Measurements from ENCODE around the gene NUB1. TPM values are rescaled to one million over a fixed set of nuclear protein-coding genes. Genes with fewer than 3 reads are reported as not detected.
"Not testable (repeated sequence)": the region's sequence is repeated elsewhere in the genome, so short reads cannot be mapped to it uniquely, and the experiment has no call there.

NUB1 gene
- total RNA-seq, 2 donors from 2014 or later: 46.4 to 53.7 TPM

DNA sequence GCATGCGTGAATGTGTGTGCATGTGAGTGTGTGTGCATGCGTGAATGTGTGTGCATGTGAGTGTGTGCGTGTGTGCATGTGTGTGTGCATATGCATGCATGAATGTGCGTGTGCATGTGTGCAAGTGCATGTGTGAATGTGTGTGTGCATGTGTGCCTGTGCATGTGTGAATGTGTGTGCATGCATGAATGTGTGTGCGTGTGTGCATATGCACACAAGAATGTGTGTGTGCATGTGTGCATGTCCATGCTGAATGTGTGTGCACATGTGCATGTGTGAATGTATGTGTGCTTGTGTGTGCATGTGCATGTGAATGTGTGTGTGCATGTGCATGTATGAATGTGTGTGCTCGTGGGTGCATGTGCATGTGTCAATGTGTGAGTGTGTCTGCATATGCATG lies 42.1 kb upstream of the NUB1 start:
- DNase-seq (ENCODE audit: low spot score): no peak
- H3K36me3 ChIP-seq: no peaks in the 10 kb centered on the region
- H3K4me1 ChIP-seq (replicated peaks): no peaks in the 10 kb centered on the region
- 96% methylated on average over 6 of the region's 6 CpGs for WGBS
- H3K27ac ChIP-seq: no peak overlapping the region
- H3K4me3 ChIP-seq: no peak overlapping the region
- TF ChIP-seq, protein P1, sequence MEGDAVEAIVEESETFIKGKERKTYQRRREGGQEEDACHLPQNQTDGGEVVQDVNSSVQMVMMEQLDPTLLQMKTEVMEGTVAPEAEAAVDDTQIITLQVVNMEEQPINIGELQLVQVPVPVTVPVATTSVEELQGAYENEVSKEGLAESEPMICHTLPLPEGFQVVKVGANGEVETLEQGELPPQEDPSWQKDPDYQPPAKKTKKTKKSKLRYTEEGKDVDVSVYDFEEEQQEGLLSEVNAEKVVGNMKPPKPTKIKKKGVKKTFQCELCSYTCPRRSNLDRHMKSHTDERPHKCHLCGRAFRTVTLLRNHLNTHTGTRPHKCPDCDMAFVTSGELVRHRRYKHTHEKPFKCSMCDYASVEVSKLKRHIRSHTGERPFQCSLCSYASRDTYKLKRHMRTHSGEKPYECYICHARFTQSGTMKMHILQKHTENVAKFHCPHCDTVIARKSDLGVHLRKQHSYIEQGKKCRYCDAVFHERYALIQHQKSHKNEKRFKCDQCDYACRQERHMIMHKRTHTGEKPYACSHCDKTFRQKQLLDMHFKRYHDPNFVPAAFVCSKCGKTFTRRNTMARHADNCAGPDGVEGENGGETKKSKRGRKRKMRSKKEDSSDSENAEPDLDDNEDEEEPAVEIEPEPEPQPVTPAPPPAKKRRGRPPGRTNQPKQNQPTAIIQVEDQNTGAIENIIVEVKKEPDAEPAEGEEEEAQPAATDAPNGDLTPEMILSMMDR (IDR thresholded peaks at IDR 0.05): no peak
- TF ChIP-seq POLR2A (IDR thresholded peaks at IDR 0.05) (no peak), POLR2AphosphoS5 (IDR thresholded peaks at IDR 0.05) (no peak)
- H3K27me3 ChIP-seq (replicated peaks; ENCODE audit: insufficient read depth): no peaks in the 10 kb centered on the region
- H3K9me3 ChIP-seq: no peaks in the 10 kb centered on the region
- intact Hi-C loops (cut with DNase I): no loop called here

DNA sequence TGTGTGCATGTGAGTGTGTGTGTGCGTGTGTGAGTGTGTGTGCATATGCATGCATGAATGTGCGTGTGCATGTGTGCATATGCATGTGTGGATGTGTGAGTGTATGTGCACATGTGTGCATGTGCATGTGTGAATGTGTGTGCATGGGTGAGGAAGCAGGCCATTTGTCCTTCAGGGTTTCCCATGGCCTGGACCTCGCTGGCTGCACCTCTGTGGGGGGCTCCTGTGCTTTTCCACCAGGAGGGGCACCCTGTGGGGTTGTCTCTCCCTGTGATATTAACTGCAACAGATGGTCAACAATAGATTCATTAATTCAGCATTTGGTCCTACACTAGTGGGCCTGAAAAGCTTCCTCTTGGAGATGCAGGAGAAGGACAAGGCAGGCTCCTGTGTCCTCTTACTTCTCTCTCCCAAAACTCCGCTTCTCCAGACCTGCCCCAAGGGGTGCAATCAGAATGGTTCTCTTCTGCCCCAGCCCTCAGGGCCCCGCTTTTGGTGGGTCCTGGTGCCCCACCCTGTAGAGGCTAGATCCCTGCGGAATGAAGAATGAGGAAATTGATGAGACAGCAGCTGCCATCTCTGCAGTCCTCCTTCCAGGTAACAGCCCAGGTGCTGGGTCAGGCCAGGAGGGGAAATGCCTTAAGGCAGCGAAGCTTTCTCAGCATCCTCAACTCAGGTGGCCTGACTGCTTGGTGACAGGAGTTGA lies 41.5 kb upstream of the NUB1 start:
- DNase-seq (ENCODE audit: low spot score): no peak
- WGBS: 88% methylated on average over 7 of the region's 7 CpGs
- no peaks in the 10 kb centered on the region for H3K9me3 ChIP-seq
- intact Hi-C loops (cut with DNase I): loop anchor here (5.0 kb wide), 2 partner anchors 123 to 178 kb away; no protein-coding TSS in a partner anchor
- H3K36me3 ChIP-seq: no peaks in the 10 kb centered on the region
- no peak overlapping the region for H3K27ac ChIP-seq
- no peaks in the 10 kb centered on the region for H3K4me1 ChIP-seq (replicated peaks)
- TF ChIP-seq POLR2AphosphoS5 (IDR thresholded peaks at IDR 0.05) (no peak), POLR2A (IDR thresholded peaks at IDR 0.05) (no peak)
- TF ChIP-seq, protein P1 (IDR thresholded peaks at IDR 0.05): no peak
- H3K27me3 ChIP-seq (replicated peaks; ENCODE audit: insufficient read depth): no peaks in the 10 kb centered on the region
- H3K4me3 ChIP-seq: no peak overlapping the region

DNA sequence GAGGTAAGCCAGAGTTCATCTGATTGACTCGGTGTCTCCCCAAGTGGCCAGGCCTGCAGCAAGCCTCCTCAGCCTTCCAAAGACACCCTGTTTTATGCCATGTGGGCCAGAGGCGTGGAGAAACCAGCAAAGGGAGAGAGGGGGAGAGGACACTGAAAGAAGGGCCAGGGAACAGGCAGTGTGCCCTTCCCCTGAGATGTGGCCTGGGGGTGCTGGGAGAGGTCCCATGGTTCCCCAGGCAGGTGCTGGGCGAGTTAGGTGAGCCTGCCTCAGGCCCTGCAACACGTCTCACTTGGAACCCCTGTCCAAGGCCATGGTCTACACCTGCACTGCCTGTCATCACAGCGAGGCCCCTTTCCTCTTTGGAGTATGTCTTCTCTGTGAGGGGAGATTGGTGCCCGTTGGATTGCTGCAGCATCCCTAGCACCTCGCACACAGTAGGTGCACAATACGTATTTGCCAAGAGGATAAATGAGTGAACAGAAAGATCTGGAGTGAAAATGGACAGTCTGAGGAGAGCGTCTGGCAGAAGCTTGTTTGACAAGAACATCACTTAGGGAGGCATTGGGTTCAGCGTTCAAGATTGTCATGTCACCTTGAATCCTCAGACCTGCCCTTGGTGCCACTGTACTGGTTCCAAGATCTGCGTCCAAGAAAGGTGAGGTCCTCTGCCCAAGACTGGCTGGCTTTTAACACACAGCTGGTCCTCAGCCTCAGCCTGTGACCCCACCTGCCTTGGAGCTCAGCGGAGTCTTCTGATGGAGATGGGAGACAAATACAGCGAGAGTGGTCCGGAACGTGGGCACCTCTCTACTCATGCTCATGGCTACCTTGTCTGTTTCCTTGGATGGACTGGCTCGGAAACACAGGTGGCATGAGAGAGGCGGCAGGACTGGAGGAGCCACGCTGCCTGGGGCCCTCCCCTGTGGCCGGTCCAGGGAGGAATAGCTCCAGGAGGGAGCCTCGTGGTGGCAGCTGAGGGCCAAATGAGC lies 39.8 kb upstream of the NUB1 start:
- no peak for DNase-seq (ENCODE audit: low spot score)
- TF ChIP-seq, protein P1 (IDR thresholded peaks at IDR 0.05): no peak
- TF ChIP-seq POLR2AphosphoS5 (IDR thresholded peaks at IDR 0.05): no peak
- Histone ChIP-seq H3K36me3 (no peaks in the 10 kb centered on the region), H3K4me1 (replicated peaks) (no peaks in the 10 kb centered on the region), H3K27me3 (replicated peaks; ENCODE audit: insufficient read depth) (no peaks in the 10 kb centered on the region), H3K9me3 (no peaks in the 10 kb centered on the region), H3K27ac (no peak overlapping the region), H3K4me3 (no peak overlapping the region)
- intact Hi-C loops (cut with DNase I): loop anchor here (2.0 to 5.0 kb wide), 3 partner anchors 57 to 179 kb away; no protein-coding TSS in a partner anchor
- WGBS: 88% methylated on average over 20 of the region's 20 CpGs

DNA sequence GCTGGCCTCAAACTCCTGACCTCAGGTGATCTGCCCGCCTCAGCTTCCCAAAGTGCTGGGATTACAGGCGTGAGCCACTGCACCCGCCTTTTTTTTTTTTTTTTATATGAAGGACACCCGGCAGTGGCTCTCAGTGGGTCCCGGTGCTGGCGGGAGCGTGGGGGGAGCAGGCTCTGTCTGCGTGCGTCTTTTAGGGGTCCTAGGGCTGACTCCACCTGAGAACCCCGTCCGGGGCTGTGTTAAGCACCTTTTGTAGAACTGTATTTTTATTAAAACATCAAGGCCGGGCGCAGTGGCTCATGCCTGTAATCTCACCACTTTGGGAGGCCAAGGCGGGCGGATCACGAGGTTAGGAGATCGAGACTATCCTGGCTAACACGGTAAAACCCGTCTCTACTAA lies 37.4 kb upstream of the NUB1 start:
- H3K36me3 ChIP-seq; H3K27ac ChIP-seq; H3K4me1 ChIP-seq (replicated peaks); H3K4me3 ChIP-seq; H3K27me3 ChIP-seq (replicated peaks; ENCODE audit: insufficient read depth); DNase-seq (ENCODE audit: low spot score); H3K9me3 ChIP-seq: not testable (repeated sequence)
- intact Hi-C loops (cut with DNase I): loop anchor here (5.0 kb wide), 2 partner anchors 127 to 182 kb away; no protein-coding TSS in a partner anchor
- 88% methylated on average over 19 of the region's 19 CpGs for WGBS

DNA sequence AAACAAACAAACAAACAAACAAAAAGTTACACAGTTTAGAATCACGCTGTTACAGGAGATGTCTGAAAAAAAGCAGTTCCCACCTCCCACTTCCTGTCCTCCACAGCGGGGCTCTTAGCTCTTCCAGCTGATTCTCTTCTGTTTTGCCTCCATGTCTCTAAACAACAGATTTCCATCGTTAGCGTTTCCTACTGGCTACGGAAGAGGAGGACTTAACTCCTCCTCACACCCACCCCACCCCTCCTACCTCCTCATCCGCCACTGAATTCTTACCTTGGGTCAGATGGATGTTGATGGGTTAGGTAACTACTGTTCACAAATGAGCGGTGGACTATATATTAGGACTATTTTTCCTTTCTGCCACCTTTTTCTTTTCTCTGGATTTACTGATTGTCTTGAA lies 36.8 kb upstream of the NUB1 start:
- TF ChIP-seq POLR2A (IDR thresholded peaks at IDR 0.05): no peak
- no peak for TF ChIP-seq POLR2AphosphoS5 (IDR thresholded peaks at IDR 0.05)
- TF ChIP-seq, protein P1 (IDR thresholded peaks at IDR 0.05): no peak
- intact Hi-C loops (cut with DNase I): loop anchor here (5.0 kb wide), 2 partner anchors 128 to 183 kb away; no protein-coding TSS in a partner anchor
- H3K4me3 ChIP-seq: no peak overlapping the region
- H3K27me3 ChIP-seq (replicated peaks; ENCODE audit: insufficient read depth): no peaks in the 10 kb centered on the region
- H3K36me3 ChIP-seq: no peaks in the 10 kb centered on the region
- H3K4me1 ChIP-seq (replicated peaks): no peaks in the 10 kb centered on the region
- DNase-seq (ENCODE audit: low spot score): no peak
- no peak overlapping the region for H3K27ac ChIP-seq
- WGBS: 26% methylated on average over 7 of the region's 7 CpGs
- H3K9me3 ChIP-seq: no peaks in the 10 kb centered on the region
